Measurements from ENCODE around the gene NAA35. TPM values are rescaled to one million over a fixed set of nuclear protein-coding genes. Genes with fewer than 3 reads are reported as not detected.
A peak's percentile ranks its signal among the peaks of the same experiment; 100 is the strongest.
"Not testable (repeated sequence)": the region's sequence is repeated elsewhere in the genome, so short reads cannot be mapped to it uniquely, and the experiment has no call there.

The NAA35 gene
- total RNA-seq, 1 donor from 2014 or later: 21.7 TPM

DNA sequence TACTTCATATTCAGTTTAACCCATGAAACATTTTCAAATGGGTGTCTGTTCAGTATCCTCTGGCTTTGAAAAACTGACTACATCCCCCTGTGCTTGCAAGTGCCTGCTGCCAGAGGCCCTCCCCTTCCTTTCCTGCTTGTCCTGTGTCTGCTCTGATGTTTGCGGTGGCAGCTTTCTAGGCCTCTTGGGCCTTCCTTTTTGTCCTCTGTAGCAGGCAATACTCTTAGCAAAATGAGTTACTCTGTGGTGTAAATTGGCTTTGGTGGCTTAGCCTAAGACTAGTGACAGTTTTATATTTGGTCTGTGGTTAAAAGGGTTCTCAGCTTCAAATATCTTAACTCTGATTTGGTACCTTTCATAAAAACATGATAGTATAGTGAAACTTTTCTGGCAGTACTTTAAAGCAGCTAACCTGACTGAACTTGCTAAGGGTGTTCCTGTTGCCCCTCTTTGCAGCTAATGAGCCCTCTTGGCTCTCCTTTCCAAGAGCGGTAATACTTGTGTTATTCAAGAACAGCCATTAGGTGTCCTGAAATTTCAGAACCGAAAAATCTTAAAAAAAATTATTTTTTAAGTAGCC, 81.8 kb downstream of the NAA35 start:
- DNase-seq (ENCODE audit: low spot score): no peak

DNA sequence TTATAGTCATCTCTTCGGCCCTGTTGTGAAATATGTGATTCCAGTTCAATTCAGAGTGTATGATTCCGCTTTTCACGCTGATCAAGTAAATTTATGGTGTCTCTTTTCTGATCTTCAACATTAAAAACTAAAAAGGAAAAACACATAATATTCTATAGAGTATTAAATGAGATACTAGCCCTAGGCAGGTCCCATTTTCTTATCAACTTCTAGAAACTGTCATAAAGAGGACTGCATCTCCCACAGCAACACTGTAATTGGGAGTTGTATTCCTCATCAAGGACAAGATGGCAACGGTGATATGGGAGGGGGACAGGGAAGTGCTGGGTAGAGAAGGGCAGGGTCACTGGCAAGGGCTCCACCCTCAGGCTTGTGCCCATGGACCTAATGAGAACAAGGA, 86.8 kb downstream of the NAA35 start:
- no peak for DNase-seq (ENCODE audit: low spot score)

DNA sequence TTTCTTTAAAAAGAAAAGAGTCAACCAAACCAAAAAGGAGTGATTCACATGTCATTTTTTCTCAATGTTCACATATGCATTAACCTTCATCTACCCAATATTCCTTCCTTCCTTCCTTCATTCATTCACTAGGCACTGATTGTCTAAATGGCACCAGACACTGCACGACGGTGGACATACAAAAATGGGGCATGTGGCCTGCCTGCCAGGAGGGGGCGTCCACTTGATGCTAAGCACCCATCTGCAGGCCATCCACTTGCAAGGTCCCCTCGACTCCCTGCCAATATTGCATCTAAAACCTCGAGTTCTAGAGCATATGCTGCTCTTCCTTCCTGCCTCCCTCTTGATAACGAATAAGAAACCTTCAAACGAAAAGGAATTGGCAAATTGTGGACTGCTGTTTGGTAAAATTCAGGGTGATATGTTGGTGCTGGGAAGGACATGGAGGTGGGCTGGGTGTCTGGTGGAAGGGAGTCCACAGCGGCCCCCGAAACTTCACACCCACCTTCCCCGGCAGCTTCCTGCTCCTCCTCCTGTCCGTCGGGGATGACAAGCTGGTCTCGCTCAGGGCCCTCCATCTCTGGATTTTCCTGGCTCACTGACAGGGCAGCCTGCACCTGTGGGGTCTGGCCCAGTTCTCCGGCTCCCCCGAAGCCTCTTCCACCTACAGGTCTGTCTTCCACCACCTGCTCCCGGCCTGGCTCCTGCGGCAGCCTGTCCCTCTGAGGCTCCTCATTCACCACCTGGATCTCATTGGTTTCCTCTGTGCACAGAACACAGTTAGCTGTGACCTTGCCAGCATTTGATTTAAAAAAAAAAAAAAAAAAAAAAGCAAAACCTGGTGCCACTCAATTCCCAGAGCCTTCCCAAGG, 94.2 kb downstream of the NAA35 start:
- DNase-seq (ENCODE audit: low spot score): no peak

DNA sequence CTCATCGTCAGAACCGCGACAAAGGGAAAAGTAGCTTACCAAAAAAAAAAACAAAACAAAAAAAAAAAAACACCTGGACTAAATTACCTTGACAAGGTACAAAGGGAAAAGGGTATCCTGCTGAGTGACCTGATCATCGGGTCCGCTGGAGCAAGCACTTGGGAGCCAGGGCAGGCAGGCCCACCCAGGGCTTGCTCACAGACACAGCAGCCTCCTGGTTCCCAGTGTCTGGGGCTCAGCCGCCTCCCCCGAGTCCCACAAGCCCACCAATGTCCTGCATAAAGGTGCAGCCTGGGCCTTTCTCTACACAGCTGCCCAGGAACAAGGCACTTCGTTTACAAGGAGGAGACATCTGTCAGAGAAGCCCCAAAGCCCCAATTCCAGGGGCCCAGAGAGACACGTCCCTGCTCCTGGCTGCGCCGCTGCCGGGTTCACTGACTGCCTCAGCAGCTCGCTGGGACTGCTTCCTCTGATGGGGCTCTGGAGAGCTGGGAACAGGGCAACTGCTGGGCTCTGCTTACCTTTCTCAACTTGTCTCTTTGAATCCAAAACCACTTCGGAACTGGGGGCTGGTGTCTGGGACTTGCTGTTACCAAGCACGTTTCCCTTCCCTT, 95.0 kb downstream of the NAA35 start:
- DNase-seq (ENCODE audit: low spot score): no peak

DNA sequence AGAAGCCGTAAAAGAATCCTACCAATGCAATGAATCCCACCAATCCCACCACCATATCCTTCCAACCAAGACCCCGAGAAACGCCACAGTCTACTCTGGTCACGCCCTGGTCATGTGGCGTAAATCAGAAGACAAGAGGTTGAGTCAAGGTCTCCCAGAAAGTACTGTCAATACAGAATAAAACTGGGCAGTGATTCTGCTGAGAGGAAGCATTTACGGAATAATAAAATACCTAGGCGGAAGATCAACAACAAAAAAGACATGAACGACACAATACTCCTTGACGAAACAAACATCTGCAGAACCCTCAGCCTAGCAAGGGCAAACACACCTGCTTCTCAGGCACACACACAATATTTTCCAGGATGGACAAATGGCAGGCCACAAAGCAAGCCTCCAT, 95.6 kb downstream of the NAA35 start:
- DNase-seq (ENCODE audit: low spot score): no peak

DNA sequence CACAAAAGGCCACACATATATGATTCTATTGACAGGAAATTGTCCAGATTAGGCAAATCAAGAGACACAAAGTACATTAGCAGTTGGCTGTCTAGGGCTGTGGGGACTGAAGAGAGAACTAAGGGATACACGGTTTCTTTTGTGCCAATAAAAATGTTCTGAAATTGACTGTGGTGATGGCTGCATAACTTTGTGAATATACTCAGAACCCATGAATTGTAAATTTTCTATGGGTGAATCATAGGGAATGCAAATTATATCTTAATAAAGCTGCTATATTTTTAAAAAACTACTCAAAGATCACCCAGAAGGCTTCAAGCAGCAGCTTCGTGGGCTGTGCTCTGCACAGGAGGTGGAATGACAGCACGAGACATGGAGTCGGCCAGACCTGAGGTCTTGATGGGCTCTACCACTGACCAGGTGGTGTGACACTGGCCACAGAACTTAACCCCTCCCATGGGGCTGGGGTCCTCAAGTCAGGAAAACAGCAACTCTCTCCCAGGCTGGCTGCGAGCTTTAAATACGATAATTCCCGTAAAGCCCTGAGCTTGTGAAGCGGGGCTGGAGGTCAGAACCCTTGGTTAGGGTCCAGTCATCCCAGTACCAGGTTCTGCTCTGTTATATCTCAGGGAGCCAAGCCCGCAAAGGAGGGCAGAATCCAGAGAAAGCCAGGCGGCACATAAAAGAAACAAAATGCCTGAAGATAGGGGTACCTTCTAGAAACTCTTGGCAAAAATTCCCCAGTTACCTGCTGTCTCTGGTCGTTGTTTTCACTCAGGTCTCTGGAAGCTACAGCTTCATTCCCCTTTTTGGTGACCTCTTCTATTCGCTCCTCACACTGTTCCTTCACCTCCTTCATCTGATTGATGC, 99.3 kb downstream of the NAA35 start:
- DNase-seq (ENCODE audit: low spot score): no peak

DNA sequence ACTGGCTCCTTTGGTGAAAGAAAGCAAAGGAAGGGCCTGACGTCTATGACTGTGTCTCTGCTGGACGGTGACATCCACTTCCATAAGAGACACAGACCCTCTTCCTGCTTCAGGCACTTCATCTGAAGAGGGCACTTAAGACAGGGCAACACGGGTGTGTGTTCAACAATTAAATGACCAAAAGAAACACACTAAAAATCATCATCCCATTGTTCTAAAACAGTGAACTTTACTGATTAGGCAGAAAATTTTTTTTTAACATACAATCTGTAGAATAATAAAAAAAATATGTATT, 99.9 kb downstream of the NAA35 start:
- no peak for DNase-seq (ENCODE audit: low spot score)

DNA sequence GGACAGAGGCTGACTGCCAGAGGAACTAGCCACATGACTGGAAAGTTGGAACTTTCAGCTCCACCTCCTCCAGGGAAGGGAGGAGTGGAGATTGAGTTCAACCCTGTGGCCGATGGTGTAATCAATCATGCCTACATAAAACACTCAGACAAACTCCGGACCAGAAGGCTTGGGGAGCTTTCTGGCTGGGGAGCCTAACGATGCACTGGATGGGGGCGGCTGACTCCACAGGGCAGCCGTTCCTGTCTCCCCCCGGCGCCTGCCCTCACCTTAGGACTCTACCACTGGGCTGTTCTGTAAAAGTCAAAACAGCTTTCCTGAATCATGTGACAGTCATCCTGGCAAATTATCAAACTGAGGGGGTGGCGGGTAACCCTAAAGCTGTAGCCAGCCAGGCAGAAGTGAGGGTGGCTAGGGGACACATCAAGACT, 100.4 kb downstream of the NAA35 start:
- peak; percentile 22 for DNase-seq (ENCODE audit: low spot score)

DNA sequence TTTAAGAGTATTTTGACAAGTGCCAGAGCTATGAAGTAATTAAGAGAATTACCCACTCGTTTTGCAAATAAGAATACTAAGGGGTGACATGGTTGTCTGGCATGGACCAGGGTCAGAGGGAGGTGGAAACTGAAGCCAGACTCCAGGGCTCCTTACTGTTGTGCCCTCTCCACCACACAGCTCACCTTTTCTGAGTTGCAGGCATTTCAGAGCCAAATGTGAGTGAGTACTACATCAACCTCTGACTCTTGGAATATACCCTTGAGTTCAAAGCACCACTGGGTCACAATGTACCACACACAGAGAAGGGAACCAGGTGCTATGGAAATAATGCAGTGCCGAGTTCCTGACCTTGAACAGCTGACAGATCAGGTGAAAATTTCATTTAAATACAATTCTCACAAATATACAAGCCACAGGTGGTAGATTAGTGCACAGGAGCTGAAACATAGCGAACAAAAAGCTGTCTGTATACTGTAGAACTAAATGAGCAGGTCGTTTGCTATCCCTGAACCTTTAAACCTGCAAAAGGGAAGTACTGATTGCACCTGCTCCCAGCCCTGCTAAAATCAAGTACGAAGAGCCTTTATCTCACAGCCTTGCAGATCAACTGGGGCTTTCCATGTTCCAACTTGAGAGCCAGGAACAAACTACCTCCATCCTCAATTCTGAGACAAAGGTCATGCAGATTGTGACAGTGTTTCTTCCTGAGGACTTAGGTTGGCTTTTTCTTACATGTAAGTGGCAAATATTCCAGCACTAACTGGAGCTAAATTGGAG, 101.4 kb downstream of the NAA35 start:
- no peak for DNase-seq (ENCODE audit: low spot score)

DNA sequence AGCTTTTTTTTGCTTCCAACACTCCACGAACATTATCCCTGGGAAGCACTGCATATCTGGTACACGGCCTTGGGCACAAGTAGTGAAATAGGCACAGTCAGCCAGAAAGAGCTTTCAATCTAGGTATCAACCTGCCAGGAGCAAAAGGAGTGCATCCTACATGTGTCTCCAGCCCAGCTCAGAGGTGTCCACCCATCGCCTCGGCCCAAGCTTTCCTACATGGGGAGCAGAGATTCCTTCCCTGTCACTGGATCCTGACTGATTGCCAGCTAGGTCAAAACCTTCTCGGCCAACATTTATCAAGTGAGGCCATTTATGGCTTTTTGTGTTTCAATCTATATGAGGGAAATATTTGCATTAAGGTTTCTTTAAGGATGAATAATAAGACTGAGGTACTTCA, 102.6 kb downstream of the NAA35 start:
- no peak for DNase-seq (ENCODE audit: low spot score)

DNA sequence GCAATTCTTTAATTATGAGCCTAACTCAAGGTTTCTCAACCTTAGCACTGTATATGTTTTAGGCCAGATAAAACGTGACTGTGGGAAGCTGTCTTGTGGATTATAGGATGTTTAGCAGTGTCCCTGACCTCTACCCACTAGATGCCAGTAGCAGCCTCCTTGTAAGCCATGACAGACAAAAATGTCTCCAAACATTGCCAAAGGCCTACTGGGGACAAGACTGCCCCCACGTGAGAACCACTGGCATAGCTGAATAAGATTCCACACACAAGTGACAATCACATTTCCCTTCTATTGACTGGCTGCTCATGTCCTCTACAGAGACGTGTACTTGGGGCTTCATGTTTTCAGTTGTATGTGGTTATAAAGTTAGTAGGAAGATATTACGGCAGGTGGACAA, 103.1 kb downstream of the NAA35 start:
- DNase-seq (ENCODE audit: low spot score): no peak

DNA sequence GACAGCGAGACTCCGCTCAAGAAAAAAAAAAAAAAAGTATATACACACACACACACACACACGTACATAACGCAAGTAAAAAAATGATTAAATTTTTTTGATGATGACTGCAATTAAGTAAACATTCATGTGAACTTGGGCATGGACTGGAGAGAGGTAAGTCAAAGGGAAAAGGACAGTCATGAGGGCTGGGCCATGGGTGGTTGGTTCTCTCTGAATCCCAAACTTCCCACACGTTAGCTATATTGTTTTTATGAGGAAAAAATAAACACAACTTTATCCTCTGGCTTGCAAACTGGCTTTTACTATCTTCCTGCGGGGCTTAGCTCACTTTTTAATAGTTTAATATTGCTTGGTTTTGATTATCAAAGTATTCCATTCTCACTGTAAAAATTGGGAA, 104.7 kb downstream of the NAA35 start:
- no peak for DNase-seq (ENCODE audit: low spot score)

DNA sequence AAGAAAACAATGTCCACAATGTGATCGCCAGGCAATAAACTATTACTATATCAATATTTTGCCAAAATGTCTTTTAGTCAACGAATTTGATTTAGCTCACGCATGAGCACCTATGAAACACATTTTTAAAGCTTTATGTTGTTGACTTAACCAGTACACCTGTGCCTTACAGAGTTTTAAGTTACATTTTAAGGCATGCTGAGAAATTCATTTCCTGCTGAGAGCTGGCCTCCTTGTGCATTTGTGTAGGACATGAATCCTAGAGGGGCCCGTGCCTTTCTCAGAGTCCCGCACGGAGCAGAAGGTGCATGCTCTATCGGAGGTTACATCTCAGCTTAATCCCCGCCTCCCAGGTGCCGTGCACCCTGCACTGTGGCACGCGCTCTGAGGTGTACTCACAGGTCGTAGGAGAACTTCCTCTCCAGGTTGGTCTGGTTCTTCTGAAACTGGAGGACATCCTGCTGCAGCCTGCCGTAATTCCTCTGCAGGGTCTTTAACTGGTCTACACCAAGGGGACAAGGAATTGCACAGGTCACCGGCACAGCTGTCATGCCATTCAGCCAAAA, 105.2 kb downstream of the NAA35 start:
- no peak for DNase-seq (ENCODE audit: low spot score)

DNA sequence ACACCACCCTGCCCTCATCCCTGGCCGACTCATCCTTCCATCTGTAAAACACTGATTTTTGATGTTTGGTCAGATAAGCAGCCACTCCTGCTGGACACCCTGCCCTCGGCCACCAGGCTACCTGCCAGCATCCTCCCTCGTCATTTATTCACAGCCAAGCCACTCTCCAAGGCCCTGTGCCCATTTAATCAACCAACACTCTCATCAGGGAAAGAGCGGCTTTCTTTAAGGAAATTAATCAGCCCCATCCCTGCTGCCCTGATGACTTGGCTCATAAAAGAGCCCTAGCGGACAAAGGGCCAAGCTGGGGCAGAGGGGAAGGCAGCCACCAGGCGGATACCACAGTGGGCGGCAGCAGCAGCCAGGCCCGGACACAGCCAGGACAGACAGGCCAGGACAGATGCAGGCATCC, 106.0 kb downstream of the NAA35 start:
- no peak for DNase-seq (ENCODE audit: low spot score)

DNA sequence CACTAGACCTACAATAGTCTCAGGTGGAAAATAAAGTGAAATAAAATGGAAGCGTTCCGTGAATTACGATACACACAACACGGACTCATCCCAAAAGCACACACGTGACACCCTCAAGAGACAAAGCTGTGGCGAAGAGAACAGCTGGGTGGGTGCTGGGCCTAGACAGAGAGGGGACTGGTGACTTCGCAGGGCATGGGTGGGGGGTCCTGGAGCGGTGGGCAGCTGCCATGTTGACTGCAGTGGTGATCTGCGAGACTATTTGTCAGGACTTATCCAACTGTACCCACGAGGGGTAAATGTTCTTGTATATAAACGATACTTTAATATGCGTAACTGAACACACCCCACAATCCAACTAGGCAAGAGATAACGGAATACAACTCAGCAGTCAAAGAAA, 106.4 kb downstream of the NAA35 start:
- DNase-seq (ENCODE audit: low spot score): no peak

DNA sequence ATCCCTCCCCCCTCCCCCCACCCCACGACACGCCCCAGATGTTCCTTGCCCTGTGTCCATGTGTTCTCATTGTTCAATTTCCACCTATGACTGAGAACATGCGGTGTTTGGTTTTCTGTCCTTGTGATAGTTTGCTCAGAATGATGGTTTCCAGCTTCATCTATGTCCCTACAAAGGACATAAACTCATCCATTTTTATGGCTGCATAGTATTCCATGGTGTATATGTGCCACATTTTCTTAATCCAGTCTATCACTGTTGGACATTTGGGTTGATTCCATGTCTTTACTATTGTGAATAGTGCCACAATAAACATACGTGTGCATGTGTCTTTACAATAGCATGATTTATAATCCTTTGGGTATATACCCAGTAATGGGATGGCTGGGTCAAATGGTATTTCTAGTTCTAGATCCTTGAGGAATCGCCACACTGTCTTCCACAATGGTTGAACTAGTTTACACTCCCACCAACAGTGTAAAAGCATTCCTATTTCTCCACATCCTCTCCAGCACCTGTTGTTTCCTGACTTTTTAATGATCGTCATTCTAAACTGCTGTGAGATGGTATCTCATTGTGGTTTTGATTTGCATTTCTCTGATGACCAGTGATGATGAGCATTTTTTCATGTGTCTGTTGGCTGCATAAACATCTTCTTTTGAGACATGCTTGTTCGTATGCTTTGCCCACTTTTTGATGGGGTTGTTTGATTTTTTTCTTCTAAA, 107.2 kb downstream of the NAA35 start:
- not testable (repeated sequence) for DNase-seq (ENCODE audit: low spot score)

DNA sequence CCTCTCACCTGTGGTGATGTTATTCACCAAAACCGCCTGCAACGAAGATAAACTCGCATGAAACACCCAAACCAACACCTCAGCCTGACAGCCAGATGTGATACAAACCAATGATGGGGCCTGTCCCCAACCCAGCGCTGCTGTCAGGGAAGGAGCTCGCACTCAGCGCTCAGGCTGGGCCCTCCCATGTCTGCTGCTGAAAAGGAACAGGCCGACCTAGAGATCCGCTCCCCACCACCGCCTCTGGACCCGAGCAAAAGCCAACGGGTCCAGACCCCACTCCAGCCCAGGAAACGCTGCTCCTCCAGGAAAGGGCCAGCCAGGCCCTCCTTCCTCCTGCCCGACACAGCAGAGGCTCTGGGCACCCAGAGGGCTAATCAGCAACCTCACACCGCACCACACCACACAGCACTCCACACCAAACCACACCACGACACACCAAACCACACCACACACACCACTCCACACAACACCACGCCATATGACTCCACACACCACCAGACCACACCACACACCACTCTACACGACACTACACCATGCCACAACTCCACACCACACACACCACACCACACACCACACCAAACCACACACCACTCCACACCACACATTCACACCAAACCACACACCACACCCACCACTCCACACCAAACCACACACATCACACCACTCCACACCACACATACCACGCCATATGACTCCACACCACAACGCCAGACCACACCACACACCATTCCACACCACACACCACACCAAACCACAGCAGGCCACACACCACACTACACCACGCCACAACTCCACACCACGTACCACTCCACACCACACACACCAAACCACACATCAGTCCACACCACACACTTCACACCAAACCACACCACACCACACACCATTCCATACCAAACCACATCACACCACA, 111.9 kb downstream of the NAA35 start:
- DNase-seq (ENCODE audit: low spot score): no peak

DNA sequence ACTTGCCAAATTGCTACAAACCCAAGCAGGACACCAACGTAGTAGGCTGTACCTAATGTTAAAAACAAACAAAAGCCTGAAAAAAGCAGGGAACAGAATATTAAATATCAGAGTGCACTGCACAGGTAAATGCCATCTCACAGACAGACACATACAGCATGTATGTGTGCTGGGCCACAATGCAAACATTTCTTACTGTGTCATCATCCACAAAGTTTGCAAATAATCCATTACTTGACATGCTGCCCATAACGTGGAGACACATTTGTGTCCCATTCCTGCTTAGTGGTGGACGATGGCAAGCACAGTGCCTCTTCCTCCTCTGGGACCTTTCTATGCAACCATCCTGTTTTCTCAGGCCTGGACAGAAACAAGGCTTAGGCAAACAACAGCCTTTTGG, 113.7 kb downstream of the NAA35 start:
- no peak for DNase-seq (ENCODE audit: low spot score)

DNA sequence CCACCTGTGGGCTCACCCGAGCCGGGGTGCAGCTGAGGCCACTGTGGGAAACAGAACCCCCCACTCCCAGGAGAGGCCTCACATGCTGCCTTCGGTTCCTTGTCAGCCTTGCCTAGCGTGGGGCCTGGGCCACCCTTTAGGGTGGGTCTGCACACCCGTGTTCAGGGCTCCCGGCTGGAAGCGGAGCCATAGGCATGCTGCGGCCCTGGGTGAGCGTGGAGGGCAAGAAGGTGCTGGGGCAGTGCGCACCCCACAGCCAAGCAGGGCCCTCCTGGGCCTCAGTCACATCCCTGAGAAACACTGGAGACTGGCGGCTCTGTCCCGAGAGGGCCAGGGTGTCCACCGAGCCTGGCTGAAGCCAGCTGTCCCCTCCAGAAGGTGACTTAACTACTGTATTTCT, 116.5 kb downstream of the NAA35 start:
- no peak for DNase-seq (ENCODE audit: low spot score)

Data from umbilical cord (tissue), 2 donors.